IMR-90 (cell line): ENCODE results near the gene ZC3HAV1L. TPM values are rescaled to one million over a fixed set of nuclear protein-coding genes. Genes with fewer than 3 reads are reported as not detected.

Experiments used
- ATAC-seq: fragments of 200-7000 bp; cut with Tn5 transposase; 2 replicates; pipeline ENCODE4 v1.9.1; 2020; ENCODE audit warnings: low read depth, mild to moderate bottlenecking, moderate library complexity
- BruUV-seq: library from RNA; stranded (reverse); fragments of 400-500 nt; replicated peaks from 2 replicates; lab custom pipeline; 2021; lab: Mats Ljungman, UMichigan
- CTCF ChIA-PET: fragments of 300-600 bp; formaldehyde crosslinking; extraction: SDS; loops from one replicate; lab custom pipeline; 2021; ENCODE audit warnings: antibody characterized with exemption; lab: Yijun Ruan, JAX
- POLR2A ChIA-PET: fragments of 300-600 bp; sonication (Branson Sonifier 250); formaldehyde crosslinking; loops from one replicate; lab custom pipeline; 2022; ENCODE audit warnings: antibody characterized with exemption; ENCODE audit not compliant: unreplicated experiment; lab: Charles Lee
- DNase-seq: peaks from one replicate; pipeline ENCODE4 v3.0.0; 2013
- H2AFZ ChIP-seq: replicated peaks from 2 replicates; pipeline ENCODE3; 2013; ENCODE audit warnings: low read length, mild to moderate bottlenecking; ENCODE audit not compliant: poor library complexity
- H2AK5ac ChIP-seq: 2 replicates; pipeline ENCODE4 v1.6.1; 2013; ENCODE audit warnings: low read depth, low read length, inconsistent platforms
- H2AK9ac ChIP-seq: replicated peaks from 2 replicates; pipeline ENCODE3; 2013; ENCODE audit warnings: mild to moderate bottlenecking, low read depth, low read length, moderate library complexity; ENCODE audit not compliant: poor library complexity
- H2BK120ac ChIP-seq: 2 replicates; pipeline ENCODE4 v1.6.1; 2013; ENCODE audit warnings: low read depth, low read length, inconsistent platforms
- H2BK15ac ChIP-seq: 3 replicates; pipeline ENCODE4 v1.6.1; 2013; ENCODE audit warnings: low read depth, low read length, inconsistent platforms
- H2BK20ac ChIP-seq: 2 replicates; pipeline ENCODE4 v1.6.1; 2013; ENCODE audit warnings: low read depth, mild to moderate bottlenecking, inconsistent platforms, low read length, moderate library complexity
- H2BK5ac ChIP-seq: 2 replicates; pipeline ENCODE4 v1.6.1; 2013; ENCODE audit warnings: mild to moderate bottlenecking, low read depth, low read length, inconsistent platforms; ENCODE audit not compliant: poor library complexity, severe bottlenecking
- H3K14ac ChIP-seq: replicated peaks from 2 replicates; pipeline ENCODE4 v1.6.1; 2013; ENCODE audit warnings: low read depth, low read length, inconsistent platforms
- H3K18ac ChIP-seq: 2 replicates; pipeline ENCODE4 v1.6.1; 2013; ENCODE audit warnings: low read depth, low read length, control low read depth
- H3K23ac ChIP-seq: 2 replicates; pipeline ENCODE4 v1.6.1; 2013; ENCODE audit warnings: low read depth, low read length, inconsistent platforms
- H3K27ac ChIP-seq: 2 replicates; pipeline ENCODE4 v1.5.1; 2013; ENCODE audit warnings: mild to moderate bottlenecking, control low read depth, low read length; ENCODE audit not compliant: insufficient read depth
- H3K27me3 ChIP-seq: 2 replicates; pipeline ENCODE4 v1.6.1; 2013; ENCODE audit warnings: low read length; ENCODE audit not compliant: control insufficient read depth, insufficient read depth
- H3K36me3 ChIP-seq: 2 replicates; pipeline ENCODE4 v1.6.1; 2013; ENCODE audit warnings: low read length, mixed read lengths; ENCODE audit not compliant: control insufficient read depth, insufficient read depth
- H3K4ac ChIP-seq: 2 replicates; pipeline ENCODE4 v1.6.1; 2013; ENCODE audit warnings: low read depth, low read length, inconsistent platforms
- H3K4me1 ChIP-seq: 2 replicates; pipeline ENCODE4 v1.6.1; 2013; ENCODE audit warnings: low read length, mixed read lengths; ENCODE audit not compliant: control insufficient read depth, insufficient read depth
- H3K4me2 ChIP-seq: 2 replicates; pipeline ENCODE4 v1.6.1; 2013; ENCODE audit warnings: low read depth, mild to moderate bottlenecking, control low read depth, low read length, moderate library complexity
- H3K4me3 ChIP-seq: 2 replicates; pipeline ENCODE4 v1.5.1; 2013; ENCODE audit warnings: low read depth, mild to moderate bottlenecking, control low read depth, low read length, moderate library complexity; ENCODE audit not compliant: insufficient read depth
- H3K56ac ChIP-seq: 2 replicates; pipeline ENCODE4 v1.6.1; 2013; ENCODE audit warnings: low read length, inconsistent platforms; ENCODE audit not compliant: insufficient read depth; ENCODE audit errors: extremely low read depth
- H3K79me1 ChIP-seq, 2 experiments: 2 replicates each; pipeline ENCODE4 v1.6.1; 2013; ENCODE audit warnings: low read length in 2 of 2, inconsistent platforms in 1 of 2, low read depth in 1 of 2
- H3K9ac ChIP-seq: 2 replicates; pipeline ENCODE4 v1.6.1; 2013; ENCODE audit warnings: low read depth, low read length, control low read depth
- H3K9me1 ChIP-seq: 2 replicates; pipeline ENCODE4 v1.6.1; 2013; ENCODE audit warnings: low read length, inconsistent platforms; ENCODE audit not compliant: insufficient read depth
- H3K9me3 ChIP-seq: 2 replicates; pipeline ENCODE4 v1.6.1; 2013; ENCODE audit warnings: low read length; ENCODE audit not compliant: control insufficient read depth, insufficient read depth
- H4K20me1 ChIP-seq: 2 replicates; pipeline ENCODE4 v1.6.1; 2013; ENCODE audit warnings: low read length, inconsistent platforms; ENCODE audit not compliant: insufficient read depth
- H4K5ac ChIP-seq: 2 replicates; pipeline ENCODE4 v1.6.1; 2013; ENCODE audit warnings: mild to moderate bottlenecking, low read depth, low read length, control low read depth
- H4K8ac ChIP-seq, 2 experiments: 2 replicates each; pipeline ENCODE4 v1.6.1; 2013; ENCODE audit warnings: low read depth in 2 of 2, low read length in 2 of 2, control low read depth in 1 of 2, inconsistent platforms in 1 of 2
- H4K91ac ChIP-seq: 2 replicates; pipeline ENCODE4 v1.6.1; 2013; ENCODE audit warnings: low read depth, low read length, inconsistent platforms; ENCODE audit not compliant: insufficient read depth
- CHD1 ChIP-seq: IDR thresholded peaks from 2 replicates; pipeline ENCODE4 v1.6.1; 2012; ENCODE audit warnings: low read depth, low read length, improper control_type of control experiment
- MAFK ChIP-seq: IDR thresholded peaks from 2 replicates; pipeline ENCODE4 v1.6.1; 2012; ENCODE audit warnings: low read depth, low read length, improper control_type of control experiment
- MAZ ChIP-seq: IDR thresholded peaks from 2 replicates; pipeline ENCODE4 v1.6.1; 2012; ENCODE audit warnings: low read depth, mild to moderate bottlenecking, low read length, improper control_type of control experiment, moderate library complexity, borderline replicate concordance
- MXI1 ChIP-seq: IDR thresholded peaks from 2 replicates; pipeline ENCODE4 v1.6.1; 2012; ENCODE audit warnings: low read depth, mild to moderate bottlenecking, low read length, moderate library complexity, borderline replicate concordance
- NFE2L2 ChIP-seq: fragments of 150-350 bp; IDR thresholded peaks from 2 replicates; pipeline ENCODE4 v1.6.1; 2016; ENCODE audit warnings: low read depth, mild to moderate bottlenecking, low read length
- RAD21 ChIP-seq: IDR thresholded peaks from 2 replicates; pipeline ENCODE4 v1.6.1; 2012; ENCODE audit warnings: low read length, improper control_type of control experiment
- RCOR1 ChIP-seq: IDR thresholded peaks from 2 replicates; pipeline ENCODE4 v1.6.1; 2012; ENCODE audit warnings: mild to moderate bottlenecking, low read length, improper control_type of control experiment; ENCODE audit not compliant: insufficient replicate concordance
- RFX5 ChIP-seq: IDR thresholded peaks from 2 replicates; pipeline ENCODE4 v1.8.0; 2012; ENCODE audit warnings: low read depth, mild to moderate bottlenecking, low read length, moderate library complexity
- SMC3 ChIP-seq: fragments of 150-350 bp; IDR thresholded peaks from 2 replicates; pipeline ENCODE4 v1.6.1; 2016; ENCODE audit warnings: low read depth, mild to moderate bottlenecking, antibody characterized with exemption, low read length, moderate library complexity
- WGBS, 2 experiments: methylation state at CpG; one replicate each; pipeline versions ENCODE4 v1.1.5 to v1.1.7; 2013; ENCODE audit warnings: missing lambda C conversion rate in 2 of 2; ENCODE audit not compliant: insufficient read length in 1 of 2; ENCODE audit errors: extremely low coverage in 2 of 2; 5-methylcytosine and 5-hydroxymethylcytosine counted together
- dilution Hi-C: fragments of 300-500 bp; cut with HindIII; formaldehyde crosslinking; loops from one replicate; pipeline ENCODE4 v1.14.3; 2018; ENCODE audit warnings: low sequenced_read_pairs; ENCODE audit not compliant: unreplicated experiment
- in situ Hi-C: fragments of 300-500 bp; cut with MboI; formaldehyde crosslinking; loops from 3 replicates; pipeline ENCODE4 v1.14.3; 2019; ENCODE audit warnings: low sequenced_read_pairs, inconsistent platforms, mixed read lengths
- intact Hi-C: fragments of 100-400 bp; cut with micrococcal nuclease; formaldehyde crosslinking; loops from 2 replicates; pipeline ENCODE4 v1.10.0; 2022
- polyA plus RNA-seq, 3 experiments: library from polyadenylated mRNA; depleted of rRNA; stranded (reverse); fragments of >200 nt; gene quantifications; 2 replicates each; pipeline ENCODE4 v1.2.3, GENCODE V29; 2012; ENCODE audit warnings: low replicate concordance in 1 of 3
- total RNA-seq: library from RNA; depleted of rRNA; stranded (reverse); fragments of >200 nt; gene quantifications from 2 replicates; pipeline ENCODE4 v1.2.3, GENCODE V29; 2012
- TF ChIP-seq, protein P1 (sequence below): fragments of 150-350 bp; IDR thresholded peaks from 2 replicates; pipeline ENCODE4 v1.6.1; 2017; ENCODE audit warnings: mild to moderate bottlenecking, antibody characterized with exemption, low read length, low read depth
- TF ChIP-seq, protein P2 (sequence below): conservative IDR thresholded peaks from 2 replicates; pipeline ENCODE4 v1.5.1; 2012; ENCODE audit warnings: mild to moderate bottlenecking, low read depth, low read length, improper control_type of control experiment
- TF ChIP-seq, protein P3 (sequence below): fragments of 150-350 bp; IDR thresholded peaks from 2 replicates; pipeline ENCODE4 v1.6.1; 2016; ENCODE audit warnings: low read depth, mild to moderate bottlenecking, low read length, moderate library complexity, borderline replicate concordance

The ZC3HAV1L gene
- total and polyA plus RNA-seq, 2 of the 4 experiments (the other 2 are of a cell fraction), result 4.5 to 9.4 TPM

DNA sequence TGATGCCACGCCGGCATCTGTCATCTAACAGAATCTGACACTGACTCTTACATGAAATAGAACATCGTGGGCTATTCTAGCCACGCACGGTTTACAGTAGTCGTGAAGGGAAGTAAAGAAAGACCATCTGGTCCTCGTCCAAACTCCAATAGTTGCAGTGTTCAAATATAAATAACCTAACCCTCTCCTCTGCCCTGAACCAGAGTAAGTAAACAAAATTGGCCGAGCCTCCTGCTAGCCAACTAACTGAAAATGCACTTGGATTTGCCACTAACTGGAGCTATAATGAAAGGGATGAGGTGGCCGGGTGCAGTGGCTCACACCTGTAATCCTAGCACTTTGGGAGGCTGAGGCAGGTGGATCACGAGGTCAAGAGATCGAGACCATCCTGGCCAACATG, 29.5 kb upstream of the ZC3HAV1L start:
- ChIA-PET CTCF (interaction anchor here (0.5 to 3.0 kb wide), 3 partner anchors 10 to 1687 kb away, joined by 4 to 14 read pairs (median 6); no protein-coding TSS in a partner anchor), POLR2A (no interaction called here)
- Histone ChIP-seq H2AK9ac (no peak overlapping the region), H2BK120ac (no peak overlapping the region), H2BK20ac (no peak overlapping the region), H2AK5ac (no peak overlapping the region), H3K56ac (no peak overlapping the region), H3K9ac (no peak overlapping the region), H4K8ac (no peak overlapping the region), H2BK15ac (no peak overlapping the region), H3K9me1 (no peaks in the 10 kb centered on the region), H3K4me2 (no peak overlapping the region), H3K14ac (no peak overlapping the region), H2AFZ (no peak overlapping the region), H3K23ac (no peak overlapping the region), H3K4me3 (no peak overlapping the region), H4K91ac (no peak overlapping the region), H3K9me3 (peaks cover 2% of the 10 kb centered on the region; the same call in 1 of the 2 replicates), H3K27ac (no peak overlapping the region), H2BK5ac (no peak overlapping the region), H4K20me1 (no peaks in the 10 kb centered on the region), H3K4me1 (no peaks in the 10 kb centered on the region), H4K5ac (no peak overlapping the region), H3K79me1 (no peaks in the 10 kb centered on the region; a peak in 1 of 4 replicates), H3K4ac (no peak overlapping the region), H3K27me3 (no peaks in the 10 kb centered on the region), H3K36me3 (peaks cover 25% of the 10 kb centered on the region), H3K18ac (no peak overlapping the region)
- peak; percentile 81 for ATAC-seq
- BruUV-seq, result no TSS peak
- TF ChIP-seq RCOR1 (no peak), CHD1 (no peak), SMC3 (no peak), MXI1 (no peak), MAZ (no peak), NFE2L2 (no peak), MAFK (no peak), RAD21 (no peak), RFX5 (no peak)
- TF ChIP-seq, protein P1, sequence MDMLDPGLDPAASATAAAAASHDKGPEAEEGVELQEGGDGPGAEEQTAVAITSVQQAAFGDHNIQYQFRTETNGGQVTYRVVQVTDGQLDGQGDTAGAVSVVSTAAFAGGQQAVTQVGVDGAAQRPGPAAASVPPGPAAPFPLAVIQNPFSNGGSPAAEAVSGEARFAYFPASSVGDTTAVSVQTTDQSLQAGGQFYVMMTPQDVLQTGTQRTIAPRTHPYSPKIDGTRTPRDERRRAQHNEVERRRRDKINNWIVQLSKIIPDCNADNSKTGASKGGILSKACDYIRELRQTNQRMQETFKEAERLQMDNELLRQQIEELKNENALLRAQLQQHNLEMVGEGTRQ, result no peak
- TF ChIP-seq, protein P2, sequence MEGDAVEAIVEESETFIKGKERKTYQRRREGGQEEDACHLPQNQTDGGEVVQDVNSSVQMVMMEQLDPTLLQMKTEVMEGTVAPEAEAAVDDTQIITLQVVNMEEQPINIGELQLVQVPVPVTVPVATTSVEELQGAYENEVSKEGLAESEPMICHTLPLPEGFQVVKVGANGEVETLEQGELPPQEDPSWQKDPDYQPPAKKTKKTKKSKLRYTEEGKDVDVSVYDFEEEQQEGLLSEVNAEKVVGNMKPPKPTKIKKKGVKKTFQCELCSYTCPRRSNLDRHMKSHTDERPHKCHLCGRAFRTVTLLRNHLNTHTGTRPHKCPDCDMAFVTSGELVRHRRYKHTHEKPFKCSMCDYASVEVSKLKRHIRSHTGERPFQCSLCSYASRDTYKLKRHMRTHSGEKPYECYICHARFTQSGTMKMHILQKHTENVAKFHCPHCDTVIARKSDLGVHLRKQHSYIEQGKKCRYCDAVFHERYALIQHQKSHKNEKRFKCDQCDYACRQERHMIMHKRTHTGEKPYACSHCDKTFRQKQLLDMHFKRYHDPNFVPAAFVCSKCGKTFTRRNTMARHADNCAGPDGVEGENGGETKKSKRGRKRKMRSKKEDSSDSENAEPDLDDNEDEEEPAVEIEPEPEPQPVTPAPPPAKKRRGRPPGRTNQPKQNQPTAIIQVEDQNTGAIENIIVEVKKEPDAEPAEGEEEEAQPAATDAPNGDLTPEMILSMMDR, result no peak
- TF ChIP-seq, protein P3, sequence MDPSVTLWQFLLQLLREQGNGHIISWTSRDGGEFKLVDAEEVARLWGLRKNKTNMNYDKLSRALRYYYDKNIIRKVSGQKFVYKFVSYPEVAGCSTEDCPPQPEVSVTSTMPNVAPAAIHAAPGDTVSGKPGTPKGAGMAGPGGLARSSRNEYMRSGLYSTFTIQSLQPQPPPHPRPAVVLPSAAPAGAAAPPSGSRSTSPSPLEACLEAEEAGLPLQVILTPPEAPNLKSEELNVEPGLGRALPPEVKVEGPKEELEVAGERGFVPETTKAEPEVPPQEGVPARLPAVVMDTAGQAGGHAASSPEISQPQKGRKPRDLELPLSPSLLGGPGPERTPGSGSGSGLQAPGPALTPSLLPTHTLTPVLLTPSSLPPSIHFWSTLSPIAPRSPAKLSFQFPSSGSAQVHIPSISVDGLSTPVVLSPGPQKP, result no peak
- no CpG with 5 or more reads among the region's 11 CpGs for WGBS, 2 experiments
- peak; percentile 32 for DNase-seq
- in situ Hi-C loops, result no loop called here
- intact Hi-C loops, result no loop called here
- dilution Hi-C loops, result no loop called here
